BJ (cell line): ENCODE data around the gene BID. TPM values are rescaled to one million over a fixed set of nuclear protein-coding genes. Genes with fewer than 3 reads are reported as not detected.

Source experiments
- CTCF ChIA-PET: fragments of 350-600 bp; formaldehyde crosslinking; extraction: SDS; loops from one replicate; lab custom pipeline; 2021; ENCODE audit warnings: antibody characterized with exemption, inconsistent platforms; lab: Yijun Ruan, JAX
- POLR2A ChIA-PET: fragments of 300-600 bp; sonication (Branson Sonifier 250); formaldehyde crosslinking; extraction: SDS; loops from one replicate; lab custom pipeline; 2021; ENCODE audit warnings: antibody characterized with exemption; lab: Charles Lee
- DNase-seq: peaks from one replicate; pipeline ENCODE4 v3.0.0-alpha.2; 2011; ENCODE audit warnings: low read depth
- H3K27me3 ChIP-seq: 2 replicates; pipeline ENCODE4 v1.6.0; 2011; ENCODE audit warnings: low read length; ENCODE audit not compliant: control insufficient read depth, insufficient read depth
- H3K36me3 ChIP-seq: 2 replicates; pipeline ENCODE4 v1.5.1; 2011; ENCODE audit warnings: low read length; ENCODE audit not compliant: control insufficient read depth, insufficient read depth
- H3K4me3 ChIP-seq: 2 replicates; pipeline ENCODE4 v1.5.1; 2011; ENCODE audit warnings: low read depth, mild to moderate bottlenecking, control low read depth, low read length
- polyA plus RNA-seq: library from polyadenylated mRNA; depleted of rRNA; stranded (reverse); fragments of >200 nt; gene quantifications from 2 replicates; pipeline ENCODE4 v1.2.3, GENCODE V29; 2011
- TF ChIP-seq, protein P1 (sequence below): IDR thresholded peaks from 2 replicates; pipeline ENCODE4 v1.5.1; 2011; ENCODE audit warnings: low read depth, mild to moderate bottlenecking, control low read depth, inconsistent platforms, low read length, moderate library complexity; ENCODE audit not compliant: insufficient read depth

The BID gene
- polyA plus RNA-seq, 1 experiment, result 96.4 TPM

DNA sequence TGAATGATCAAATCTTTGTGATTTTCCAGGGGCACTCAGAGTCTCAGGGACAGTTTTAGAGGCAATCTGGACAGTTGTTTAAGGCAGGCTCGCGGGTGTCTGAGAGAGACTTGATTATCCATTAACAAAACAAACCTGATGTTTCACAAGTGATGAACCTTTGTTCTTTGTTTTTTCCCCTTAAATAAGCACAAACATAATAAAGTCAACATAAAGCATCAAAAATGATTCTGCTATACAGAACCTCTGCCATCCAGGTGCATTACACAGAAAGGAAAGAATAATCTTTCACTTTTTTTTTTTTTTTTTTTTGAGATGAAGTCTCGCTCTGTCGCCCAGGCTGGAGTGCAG lies 13.2 kb downstream of the BID start:
- DNase-seq, result no peak
- ChIA-PET POLR2A (no interaction called here), CTCF (interaction anchor here (1.7 kb wide), 1 partner anchor 19 kb away, joined by 5 read pairs; no protein-coding TSS in a partner anchor)
- TF ChIP-seq, protein P1, sequence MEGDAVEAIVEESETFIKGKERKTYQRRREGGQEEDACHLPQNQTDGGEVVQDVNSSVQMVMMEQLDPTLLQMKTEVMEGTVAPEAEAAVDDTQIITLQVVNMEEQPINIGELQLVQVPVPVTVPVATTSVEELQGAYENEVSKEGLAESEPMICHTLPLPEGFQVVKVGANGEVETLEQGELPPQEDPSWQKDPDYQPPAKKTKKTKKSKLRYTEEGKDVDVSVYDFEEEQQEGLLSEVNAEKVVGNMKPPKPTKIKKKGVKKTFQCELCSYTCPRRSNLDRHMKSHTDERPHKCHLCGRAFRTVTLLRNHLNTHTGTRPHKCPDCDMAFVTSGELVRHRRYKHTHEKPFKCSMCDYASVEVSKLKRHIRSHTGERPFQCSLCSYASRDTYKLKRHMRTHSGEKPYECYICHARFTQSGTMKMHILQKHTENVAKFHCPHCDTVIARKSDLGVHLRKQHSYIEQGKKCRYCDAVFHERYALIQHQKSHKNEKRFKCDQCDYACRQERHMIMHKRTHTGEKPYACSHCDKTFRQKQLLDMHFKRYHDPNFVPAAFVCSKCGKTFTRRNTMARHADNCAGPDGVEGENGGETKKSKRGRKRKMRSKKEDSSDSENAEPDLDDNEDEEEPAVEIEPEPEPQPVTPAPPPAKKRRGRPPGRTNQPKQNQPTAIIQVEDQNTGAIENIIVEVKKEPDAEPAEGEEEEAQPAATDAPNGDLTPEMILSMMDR, result no peak
- Histone ChIP-seq H3K36me3 (no peaks in the 10 kb centered on the region), H3K4me3 (no peak overlapping the region), H3K27me3 (no peaks in the 10 kb centered on the region)

DNA sequence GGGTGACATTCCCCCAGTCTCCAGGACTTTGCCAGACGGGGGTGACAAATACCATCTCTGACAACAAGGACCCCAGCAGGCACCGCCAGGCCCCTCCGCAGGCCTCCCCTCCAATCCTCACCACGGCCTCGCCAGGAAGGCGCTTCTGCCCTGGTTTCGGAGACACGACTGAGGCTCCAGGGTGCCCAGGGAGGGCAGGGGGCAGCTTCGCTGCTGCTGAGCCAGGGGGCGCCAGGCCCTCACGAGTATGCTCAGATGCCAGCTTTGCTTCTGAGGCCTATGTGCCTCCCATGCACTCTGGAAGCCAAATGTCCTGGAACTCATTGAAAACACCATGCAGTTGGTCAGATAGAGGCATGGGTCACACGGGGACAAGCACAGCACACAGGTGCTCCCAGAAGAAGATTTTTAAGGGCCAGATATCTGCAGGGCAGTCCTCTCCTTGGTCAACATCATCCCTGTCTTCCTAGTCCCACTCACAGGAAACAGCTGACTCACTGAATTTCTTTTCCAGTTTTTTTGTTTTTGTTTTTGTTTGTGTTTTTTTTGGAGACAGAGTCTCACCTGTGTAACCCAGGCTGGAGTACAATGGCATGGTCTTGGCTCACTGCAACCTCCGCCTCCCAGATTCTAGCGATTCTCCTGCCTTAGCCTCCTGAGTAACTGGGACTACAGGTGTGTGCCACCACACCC lies 19.9 kb downstream of the BID start:
- ChIA-PET POLR2A (no interaction called here), CTCF (interaction anchor here (1.2 kb wide), 1 partner anchor 12 kb away, joined by 5 read pairs; no protein-coding TSS in a partner anchor)
- H3K4me3 ChIP-seq, result no peak overlapping the region
- no peaks in the 10 kb centered on the region for H3K36me3 ChIP-seq
- TF ChIP-seq, protein P1, result peak; percentile 22; the same call in 1 of the 2 replicates
- no peak for DNase-seq
- no peaks in the 10 kb centered on the region for H3K27me3 ChIP-seq

DNA sequence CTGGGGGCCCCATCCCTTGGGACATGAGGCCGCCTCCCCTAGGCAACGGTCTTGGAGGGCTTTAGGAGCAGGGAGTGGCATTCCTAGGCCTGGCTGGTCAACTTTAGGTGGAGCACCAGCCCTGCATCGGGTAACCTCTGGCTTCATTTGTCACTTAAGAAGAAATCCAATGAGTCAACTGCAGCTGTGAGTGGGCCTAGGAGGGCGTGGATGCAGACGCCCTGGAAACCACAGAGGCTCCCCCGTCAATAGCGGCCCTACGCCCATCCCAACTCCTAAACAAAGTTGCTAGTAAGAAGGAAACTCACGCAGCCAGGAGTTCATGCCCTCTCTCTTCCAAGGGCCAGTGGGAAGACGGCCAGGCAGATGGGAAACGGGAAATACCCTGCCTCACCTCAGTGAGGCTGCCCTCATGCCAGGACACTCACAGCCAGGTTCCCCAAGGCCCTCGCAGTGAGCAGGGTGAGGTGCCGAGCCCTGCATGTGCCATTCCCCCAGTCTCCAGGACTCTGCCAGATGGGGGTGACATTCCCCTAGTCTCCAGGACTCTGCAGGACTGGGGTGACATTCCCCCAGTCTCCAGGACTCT lies 20.8 kb downstream of the BID start:
- H3K4me3 ChIP-seq, result no peak overlapping the region
- no peaks in the 10 kb centered on the region for H3K27me3 ChIP-seq
- TF ChIP-seq, protein P1, result no peak
- no peak for DNase-seq
- CTCF ChIA-PET, result interaction anchor here (1.2 kb wide), 1 partner anchor 11 kb away, joined by 5 read pairs; no protein-coding TSS in a partner anchor
- H3K36me3 ChIP-seq, result no peaks in the 10 kb centered on the region
- POLR2A ChIA-PET, result no interaction called here

DNA sequence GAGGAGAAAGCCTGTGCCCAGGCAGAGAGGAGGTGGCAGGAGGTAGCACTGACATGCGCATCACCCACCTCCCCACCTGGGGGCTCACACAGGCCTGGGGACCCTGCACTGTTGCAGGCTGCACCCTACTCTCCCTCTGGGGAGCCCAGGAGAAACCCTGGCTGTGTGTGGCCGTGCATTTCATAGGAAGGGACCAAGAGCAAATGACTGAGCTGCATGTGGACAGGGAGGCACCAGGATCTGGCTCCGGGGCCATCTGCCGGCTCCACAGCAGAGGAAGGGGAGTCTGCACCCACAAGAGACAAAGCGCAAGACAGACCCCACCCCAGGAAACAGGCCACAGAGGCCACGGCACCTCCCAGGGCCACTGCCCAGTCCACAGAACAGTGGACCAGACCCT lies 22.7 kb downstream of the BID start:
- Histone ChIP-seq H3K4me3 (no peak overlapping the region), H3K27me3 (no peaks in the 10 kb centered on the region), H3K36me3 (no peaks in the 10 kb centered on the region)
- TF ChIP-seq, protein P1, result no peak
- POLR2A ChIA-PET, result no interaction called here
- CTCF ChIA-PET, result interaction anchor here (1.7 kb wide), 1 partner anchor 9 kb away, joined by 7 read pairs; no protein-coding TSS in a partner anchor
- no peak for DNase-seq

DNA sequence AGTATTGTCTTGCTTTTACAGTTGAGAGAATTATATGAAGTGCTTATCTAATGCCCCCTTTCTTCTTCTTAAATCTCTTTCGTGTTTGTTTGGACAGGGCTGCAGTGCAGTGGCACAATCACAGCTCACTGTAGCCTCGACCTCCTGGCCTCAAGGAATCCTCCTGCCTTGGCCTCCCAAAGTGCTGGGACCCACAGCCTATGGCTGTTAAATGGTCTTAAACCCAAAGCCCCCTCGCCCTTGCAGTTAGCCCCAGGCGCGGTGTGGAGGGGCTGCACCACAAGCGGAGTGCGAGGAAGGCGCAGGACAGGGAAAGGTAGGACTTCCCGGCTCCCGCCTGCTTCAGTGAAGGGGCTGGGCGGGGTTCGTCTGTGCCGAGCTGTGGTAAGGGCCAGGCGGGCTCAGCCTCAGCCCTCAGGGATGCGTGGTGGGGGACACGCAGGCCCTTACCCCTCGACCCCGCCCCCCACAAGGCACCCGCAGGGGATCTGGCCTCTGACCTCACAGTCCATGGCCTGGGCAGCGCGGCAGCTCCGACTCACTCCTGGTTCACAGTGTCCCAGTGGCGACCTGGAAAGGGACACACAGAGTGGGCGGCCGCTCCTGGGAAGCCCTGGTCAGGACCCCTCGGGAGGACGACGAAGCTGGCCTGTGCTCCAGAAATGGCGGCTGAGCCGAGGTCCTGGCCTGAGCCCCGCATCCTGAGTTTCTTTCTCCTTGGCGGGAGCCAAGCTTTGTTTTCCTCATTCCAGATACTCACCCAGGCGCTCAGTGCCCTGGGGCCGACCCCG lies 24.5 kb downstream of the BID start:
- ChIA-PET CTCF (interaction anchor here (1.0 kb wide), 1 partner anchor 70 kb away, joined by 3 read pairs; no protein-coding TSS in a partner anchor), POLR2A (no interaction called here)
- no peaks in the 10 kb centered on the region for H3K36me3 ChIP-seq
- TF ChIP-seq, protein P1, result no peak
- DNase-seq, result no peak
- no peak overlapping the region for H3K4me3 ChIP-seq
- no peaks in the 10 kb centered on the region for H3K27me3 ChIP-seq
